Measurements from ENCODE around the gene IL1RN.
A peak's percentile ranks its signal among the peaks of the same experiment; 100 is the strongest.

IL1RN gene

DNA sequence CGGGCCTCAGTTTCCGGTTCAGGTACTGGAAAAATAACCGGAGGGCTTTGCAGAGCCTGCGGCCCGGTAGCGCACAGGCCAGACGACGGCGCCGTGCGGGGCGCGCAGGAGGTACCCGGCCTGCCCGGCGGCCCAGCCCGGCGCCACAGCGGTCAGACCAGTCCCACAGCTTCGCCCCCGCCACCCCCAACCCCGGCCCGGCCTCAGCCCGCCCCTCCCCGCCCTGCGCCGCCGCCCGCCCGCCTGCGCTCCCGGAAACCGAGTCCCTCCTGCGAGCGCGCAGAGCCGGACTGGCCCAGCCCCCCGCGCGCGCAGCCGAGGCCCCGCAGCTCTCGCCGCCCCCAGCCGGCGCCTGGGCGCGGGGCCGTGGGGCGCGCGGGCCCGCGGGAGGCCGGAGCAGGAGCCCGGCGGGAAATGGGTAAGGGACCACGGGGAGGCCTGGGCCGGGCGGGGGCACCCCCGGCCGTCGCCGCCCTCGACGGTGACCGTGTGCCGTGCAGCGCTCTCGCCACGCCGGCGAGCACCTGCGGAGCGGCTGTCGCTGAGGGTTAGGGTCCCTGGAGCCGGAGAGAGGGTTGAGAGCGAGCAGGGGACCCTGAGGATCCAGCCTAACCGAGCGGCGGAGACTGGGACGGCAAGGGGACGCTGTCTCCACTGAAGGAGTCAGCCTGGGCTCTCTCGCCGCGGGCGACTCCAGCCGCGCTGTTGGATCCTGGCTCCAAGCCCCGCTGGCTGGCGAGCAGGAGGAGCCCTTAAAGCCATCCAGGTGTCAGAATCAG lies 29.9 kb downstream of the IL1RN start:
- peak; percentile 47 for DNase-seq (ENCODE audit: low read depth)

DNA sequence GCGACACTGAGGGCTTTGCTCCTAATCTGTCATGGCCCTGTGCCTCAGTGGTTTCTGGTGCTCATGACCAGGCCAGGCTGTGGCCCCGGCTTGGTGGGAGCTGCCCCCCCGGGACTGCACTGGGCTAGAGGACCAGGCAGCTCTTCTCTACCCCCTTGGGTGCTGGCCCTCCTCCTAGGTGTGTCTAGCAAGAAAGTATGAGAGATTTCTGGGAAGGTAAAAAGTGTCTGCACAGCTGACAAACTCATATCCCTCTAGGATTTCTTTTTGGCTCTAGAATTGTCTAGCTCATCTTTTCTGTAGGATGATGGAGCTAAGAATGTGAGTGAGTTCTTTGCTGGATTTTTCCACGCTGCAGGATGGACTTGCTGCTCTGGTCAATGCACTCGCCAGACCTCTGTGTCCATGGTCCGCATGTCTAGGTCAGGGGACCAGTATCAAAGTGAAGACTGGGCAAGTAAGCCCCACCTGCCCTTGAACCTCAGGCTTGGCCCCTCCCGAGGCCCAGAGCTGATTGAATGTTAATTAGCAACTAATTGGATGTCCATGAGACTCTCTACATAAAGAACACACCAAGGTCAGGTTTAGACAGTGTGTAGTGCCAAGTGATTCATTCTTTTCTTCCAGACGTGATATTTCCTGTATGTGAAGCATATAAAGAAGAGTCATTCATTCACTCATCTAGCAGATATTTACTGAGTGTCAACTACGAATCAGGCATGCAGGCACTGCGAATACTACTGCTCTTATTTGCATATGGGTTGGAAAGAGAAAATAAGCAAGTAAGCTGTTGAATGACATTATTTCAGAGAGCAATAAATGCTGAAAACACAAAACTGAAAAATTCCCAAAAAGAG lies 30.7 kb downstream of the IL1RN start:
- DNase-seq (ENCODE audit: low read depth) = no peak

DNA sequence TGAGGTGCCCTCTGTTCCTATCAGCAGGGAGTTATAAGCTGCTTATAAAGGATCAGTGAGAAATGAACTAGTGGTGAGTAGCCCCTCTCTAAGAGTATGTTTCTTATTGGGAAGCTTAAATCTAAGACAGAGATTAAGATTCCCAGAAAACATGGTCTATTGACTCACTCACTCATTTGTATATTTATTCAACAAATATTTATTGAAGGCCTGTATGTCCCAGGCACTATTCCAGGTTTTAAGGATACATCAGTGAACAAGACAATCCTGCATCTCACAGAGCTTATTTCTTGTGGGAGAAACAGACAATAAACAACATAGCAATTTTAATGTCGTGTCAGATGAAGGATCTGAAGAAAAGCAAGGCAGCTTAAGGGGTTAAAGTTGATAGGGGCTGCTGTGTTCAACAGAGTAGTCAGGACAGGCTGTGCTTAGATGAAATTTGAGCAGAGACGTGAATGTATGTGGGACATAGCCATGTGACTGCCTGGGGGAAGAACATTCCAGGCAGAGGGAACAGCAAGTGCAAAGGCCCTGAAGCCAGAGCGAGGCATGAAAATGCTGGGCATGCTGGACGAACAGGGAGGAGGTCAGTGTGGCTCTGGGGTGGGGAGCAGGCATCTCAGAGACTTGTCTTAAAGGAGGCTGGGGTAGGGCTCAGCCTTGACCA lies 31.6 kb downstream of the IL1RN start:
- DNase-seq (ENCODE audit: low read depth) = no peak

DNA sequence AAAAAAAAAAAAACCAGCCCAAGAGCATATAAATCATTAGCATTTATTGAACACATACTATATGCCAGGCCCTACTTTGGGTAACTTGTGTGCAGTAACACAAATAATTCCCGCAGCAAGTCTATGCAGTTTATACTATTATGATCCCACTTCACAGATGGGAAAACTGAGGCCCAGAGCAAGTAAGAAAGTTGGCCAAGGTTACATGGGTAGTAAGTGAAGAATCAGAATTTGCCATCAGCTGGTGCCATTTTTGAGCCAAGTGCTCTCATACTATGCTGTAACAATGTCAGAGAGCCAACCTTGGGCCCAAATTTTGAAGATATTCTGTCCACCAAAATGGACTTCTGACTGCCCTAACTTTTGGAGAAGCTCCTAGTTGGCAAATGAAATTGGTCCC lies 32.9 kb downstream of the IL1RN start:
- DNase-seq (ENCODE audit: low read depth) = no peak

DNA sequence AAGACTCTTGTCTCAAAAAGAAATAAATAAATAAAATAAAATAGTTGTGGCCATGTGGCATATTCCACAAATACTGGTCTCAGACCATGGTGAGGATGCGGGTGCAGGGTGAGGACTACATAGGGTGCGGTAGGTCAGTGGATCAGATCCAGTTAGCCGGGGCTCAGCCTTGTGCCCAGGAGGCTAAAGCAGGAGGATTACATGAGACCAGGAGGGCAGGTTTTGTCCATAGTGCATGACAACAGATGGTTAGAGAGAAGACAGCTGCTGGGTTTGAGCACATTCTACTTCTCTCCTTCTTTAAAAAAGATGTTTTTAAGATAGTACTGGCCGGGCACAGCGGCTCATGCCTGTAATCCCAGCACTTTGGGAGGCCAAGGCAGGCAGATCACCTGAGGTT lies 33.6 kb downstream of the IL1RN start:
- DNase-seq (ENCODE audit: low read depth) = no peak

DNA sequence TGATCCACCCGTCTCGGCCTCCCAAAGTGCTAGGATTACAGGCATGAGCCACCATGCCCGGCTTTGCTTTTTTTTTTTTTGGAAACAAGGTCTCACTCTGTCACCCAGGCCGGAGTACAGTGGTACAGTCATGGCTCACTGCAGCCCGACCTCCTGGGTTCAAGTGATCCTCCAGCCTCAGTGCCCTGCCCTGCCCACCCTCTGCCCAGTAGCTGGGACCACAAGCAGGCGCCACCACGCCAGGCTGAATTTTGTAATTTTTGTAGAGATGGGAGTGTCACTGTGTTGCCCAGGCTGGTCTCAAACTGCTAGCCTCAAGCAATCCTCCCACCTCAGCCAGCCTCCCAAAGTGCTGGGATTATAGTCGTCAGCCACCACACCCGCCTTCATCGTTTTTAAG lies 34.8 kb downstream of the IL1RN start:
- DNase-seq (ENCODE audit: low read depth) = no peak

DNA sequence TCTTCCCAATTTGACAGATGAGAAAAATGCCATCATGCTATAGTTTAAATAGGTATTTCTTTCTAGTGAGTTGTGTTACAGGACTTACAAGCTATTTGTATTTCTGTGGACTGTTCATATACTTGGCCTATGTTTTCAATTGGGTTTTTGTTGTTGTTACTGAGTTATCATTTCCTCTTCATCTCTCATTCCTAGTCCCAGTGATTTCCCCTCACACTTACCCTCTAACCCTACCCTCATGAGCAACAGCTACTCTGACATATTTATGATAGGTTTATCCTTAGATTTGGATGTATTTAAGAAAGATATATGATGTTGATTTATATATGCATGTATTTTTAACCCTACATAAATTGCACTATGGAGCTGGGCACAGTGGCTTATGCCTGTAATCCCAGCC lies 35.5 kb downstream of the IL1RN start:
- no peak for DNase-seq (ENCODE audit: low read depth)

DNA sequence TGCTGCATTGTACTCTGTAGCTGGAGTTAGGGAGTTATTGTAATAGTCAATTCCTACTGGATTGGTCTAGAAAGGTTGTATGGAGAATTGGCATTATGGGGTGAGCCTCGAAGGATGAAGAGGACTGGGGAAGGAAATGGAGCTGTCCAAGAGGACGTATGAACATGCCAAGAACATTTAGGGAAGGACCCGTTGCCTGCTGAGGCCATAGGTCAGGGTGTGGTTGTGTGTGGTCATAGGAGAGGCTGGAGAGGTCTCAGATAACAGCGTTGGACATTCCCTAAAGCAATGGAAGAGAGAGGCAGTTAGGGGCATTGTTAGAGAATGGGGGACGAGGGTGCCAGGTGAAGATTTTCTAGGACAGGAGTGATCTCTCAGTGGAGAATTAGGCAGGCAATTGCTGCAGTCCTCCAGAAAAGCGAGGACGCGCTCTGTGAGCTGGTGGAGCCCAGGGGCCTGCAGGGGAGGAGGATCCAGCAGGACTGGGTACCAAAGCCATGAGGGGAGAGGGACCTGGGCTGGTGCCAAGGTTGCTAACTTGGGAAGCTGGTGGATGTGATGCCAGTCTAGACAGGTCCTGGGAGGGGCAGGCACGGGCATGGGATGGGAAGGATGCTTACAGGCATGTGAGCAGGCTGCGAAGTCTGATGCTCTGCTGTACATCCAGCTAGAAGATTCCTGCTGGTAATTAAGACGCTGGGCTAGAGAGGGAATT lies 37.0 kb downstream of the IL1RN start:
- no peak for DNase-seq (ENCODE audit: low read depth)

DNA sequence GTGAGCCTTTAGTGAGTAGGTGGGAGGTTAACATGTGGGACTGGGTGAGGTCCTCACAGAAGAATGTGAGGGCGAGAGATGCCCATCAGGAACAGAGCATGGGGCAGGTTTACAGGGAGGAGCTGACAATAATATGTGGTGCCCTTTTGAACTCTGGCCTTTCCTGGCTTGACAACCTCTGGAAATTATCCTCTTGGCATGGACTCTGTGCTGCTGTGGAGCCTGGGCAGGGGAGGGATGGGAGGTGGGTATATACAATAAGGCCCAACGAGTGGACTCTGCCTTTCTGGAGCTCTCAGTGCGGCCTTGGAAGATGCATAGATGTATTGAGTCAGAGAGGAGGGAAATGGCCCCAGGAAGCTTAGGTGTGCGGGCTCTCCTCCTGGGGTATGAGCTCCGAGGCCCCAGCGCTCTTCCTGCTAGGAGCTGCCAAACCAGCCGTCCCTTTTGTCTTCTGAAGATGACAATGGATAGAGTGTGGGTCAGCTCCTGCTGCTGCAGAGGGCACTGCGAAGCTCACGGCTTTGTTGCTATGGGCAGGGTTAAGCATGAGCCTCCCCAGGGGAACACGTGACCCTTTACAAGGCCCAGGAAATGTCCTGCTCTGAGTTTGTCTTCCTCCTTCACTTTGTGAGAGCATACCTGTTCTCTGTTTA lies 37.7 kb downstream of the IL1RN start:
- DNase-seq (ENCODE audit: low read depth) = no peak

DNA sequence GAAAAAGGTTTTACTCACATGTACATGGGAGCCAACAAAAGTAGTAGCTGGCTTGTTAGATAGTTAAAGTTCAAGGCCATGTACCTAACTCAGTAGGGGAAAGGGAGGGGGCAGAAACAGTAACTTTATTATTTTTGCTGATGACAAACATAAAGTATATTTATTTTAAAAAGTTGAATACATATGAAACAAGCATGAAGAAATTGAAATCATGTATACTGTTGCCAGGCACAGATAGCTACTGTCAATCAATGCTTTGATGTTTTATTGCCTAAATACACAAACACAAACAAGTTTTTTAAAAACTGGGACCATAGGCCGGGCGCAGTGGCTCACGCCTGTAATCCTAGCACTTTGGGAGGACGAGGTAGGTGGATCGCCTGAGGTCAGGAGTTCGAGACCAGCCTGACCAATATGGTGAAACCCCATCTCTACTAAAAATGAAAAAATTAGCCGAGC lies 38.8 kb downstream of the IL1RN start:
- no peak for DNase-seq (ENCODE audit: low read depth)

DNA sequence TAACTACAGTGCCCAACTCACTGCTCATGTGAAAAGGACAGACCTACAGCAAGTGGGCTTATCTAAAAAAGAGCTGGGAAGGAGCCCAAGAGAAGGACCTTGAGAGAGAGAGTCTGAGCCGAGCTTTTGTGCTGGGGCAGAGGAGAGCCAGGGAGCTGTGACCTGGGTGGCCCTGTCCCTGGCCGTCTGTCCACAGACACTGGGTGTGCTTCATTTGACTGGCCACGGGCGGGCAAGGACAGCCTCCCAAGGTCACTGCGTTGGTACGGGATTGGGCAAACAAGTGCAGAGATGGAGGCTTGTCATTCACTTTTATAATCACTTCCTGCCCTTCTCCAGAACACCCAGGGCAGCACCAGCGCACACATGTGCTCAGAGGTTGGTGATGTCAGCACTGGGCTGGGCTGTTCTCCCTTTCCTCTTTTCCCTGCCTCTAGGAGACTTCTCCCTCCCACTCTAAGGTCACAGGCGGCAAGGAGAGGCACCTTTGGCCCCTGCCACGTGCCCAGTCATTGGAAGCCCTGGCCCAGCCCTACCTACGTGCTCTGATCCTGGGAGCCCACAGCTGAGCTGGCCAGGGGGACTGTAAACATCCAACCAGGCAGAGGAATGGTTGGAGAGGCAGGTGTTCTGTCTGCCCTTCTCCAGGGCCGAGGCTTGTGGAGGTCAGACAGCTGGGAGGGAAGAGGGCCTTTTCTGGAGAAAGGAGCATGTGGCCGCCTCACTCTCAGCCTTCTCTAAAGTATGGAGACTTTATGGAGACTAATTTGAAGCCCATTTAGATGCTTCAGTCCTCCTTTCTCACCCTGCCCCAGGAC lies 39.9 kb downstream of the IL1RN start:
- no peak for DNase-seq (ENCODE audit: low read depth)

DNA sequence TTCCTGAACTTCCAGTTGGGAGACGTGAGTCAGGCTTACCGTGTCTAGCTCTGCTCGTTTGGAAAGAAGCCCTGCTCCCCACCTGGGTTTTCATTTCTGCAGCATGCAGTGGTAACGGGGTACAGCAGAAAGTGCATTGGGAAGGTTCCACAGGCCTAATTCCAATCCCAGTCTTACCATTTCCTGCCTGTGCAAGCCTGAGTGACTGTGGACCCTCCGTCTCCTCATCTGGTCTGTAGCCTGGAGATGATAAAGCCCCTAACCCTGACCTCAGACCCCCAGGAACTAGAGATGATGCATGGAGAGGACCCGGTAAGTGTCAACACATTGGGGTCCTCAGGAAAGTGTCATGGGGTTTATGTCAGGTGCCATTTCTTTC lies 40.6 kb downstream of the IL1RN start:
- no peak for DNase-seq (ENCODE audit: low read depth)

DNA sequence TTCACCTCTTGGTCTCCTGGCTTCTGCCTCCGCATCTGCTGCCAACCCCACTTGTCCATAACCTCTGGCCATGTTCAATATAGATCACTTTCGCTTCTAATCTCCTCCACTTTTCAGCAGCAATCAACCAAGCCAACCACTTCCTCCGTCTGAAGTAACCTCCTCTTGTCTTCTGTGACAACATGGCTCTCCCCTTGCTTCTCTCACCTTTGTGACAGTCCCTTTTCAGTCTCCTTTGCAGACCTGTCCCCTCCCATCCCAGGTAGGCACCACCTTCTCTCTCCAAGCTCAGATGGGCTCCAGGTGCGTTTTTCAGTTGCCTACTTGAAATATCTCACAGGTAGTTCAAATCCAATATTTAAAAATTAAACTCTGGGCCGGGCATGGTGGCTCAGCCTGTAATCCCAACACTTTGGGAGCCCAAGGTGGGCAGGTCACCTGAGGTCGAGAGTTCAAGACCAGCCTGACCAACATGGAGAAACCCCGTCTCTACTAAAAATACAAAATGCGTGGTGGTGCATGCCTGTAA lies 41.7 kb downstream of the IL1RN start:
- DNase-seq (ENCODE audit: low read depth) = no peak

DNA sequence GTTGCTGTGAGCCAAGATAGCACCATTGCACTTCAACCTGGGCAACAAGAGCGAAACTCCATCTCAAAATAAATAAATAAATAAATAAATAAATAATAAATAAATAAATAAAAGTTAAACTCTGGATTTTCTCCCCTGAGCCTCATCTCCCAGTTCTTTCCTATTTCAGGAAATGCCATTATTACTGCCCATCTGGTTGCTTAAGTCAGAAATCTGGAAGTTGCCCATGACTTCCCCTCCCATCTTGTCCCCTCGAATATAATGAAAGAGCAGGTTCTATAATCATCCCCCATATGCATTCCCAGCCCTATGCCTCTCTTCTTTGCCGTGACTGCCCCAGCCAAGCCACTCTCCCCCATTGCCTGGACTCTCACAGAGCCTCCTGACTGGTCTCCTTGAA lies 42.2 kb downstream of the IL1RN start:
- no peak for DNase-seq (ENCODE audit: low read depth)

DNA sequence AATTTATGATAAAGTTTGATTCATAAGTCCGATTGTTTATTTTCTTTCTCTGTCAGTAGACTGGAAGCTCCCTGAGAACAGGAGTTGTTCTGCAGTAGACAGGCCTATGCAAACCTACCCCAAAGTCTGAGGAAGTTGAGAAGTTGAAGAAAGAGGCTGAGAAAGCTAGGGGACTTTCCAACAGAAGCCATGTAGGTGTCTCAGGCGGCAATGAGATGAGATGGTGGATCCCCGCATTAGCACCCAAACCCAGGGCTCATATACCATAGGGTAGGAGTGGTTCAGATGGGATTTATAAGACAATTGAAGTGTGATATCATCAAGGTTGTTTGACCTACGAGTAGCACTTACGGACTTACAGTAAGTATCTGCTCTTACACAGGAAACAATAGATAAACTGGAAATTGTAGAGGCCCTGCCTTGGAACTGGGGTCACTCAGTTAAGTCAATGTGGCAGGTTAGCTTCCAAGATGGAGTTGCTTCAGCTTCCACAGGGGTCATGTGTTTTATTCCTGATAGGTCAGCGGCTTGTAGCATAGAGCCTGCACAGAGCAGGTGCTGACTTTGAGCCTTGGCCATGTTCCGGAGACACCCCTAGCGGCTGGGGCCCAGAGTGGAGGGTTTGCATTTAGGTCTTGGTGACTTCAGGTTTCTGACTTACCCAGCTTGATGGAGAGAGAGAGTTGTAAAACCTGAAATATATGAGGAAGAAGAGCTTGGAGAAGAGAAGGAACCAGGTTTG lies 44.1 kb downstream of the IL1RN start:
- no peak for DNase-seq (ENCODE audit: low read depth)

DNA sequence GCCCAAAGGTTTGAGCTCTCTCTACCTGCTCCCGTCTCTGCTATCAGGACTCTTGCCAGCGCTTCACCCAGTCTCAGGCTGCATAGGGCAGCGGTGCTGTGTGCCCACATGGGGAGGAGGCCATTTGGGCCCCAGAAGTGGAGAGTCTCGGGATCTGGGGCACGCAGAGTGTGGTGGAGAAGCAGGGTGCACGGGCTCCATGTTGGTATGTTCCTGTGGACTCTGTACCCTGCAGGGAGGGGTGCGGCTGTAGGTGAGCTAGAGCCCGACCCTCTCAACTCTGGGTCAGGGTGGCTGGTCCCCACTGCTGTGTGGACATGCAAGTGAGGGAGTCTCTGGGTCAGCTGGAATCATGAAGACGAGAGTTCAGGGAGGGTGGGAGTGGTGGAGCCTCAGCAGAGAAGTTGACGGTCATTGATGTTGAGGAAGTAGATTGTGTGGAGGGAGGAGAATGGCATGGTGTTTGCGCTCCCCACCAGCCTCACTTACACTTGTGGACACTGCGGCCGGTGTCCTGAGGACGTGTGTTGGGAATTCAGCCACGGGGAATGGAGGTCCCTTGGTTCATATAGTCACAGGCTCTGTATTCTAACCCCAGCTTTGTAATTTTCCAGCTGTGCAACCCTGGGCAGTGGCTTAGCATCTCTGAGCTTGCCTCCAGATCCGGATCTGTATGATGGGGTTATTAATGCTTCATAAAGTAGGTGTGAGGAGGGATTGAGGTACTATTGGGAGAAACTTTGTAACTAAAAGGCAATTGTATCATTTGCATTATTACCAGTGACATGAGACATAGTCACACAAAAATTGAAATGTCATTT lies 45.5 kb downstream of the IL1RN start:
- DNase-seq (ENCODE audit: low read depth) = no peak

DNA sequence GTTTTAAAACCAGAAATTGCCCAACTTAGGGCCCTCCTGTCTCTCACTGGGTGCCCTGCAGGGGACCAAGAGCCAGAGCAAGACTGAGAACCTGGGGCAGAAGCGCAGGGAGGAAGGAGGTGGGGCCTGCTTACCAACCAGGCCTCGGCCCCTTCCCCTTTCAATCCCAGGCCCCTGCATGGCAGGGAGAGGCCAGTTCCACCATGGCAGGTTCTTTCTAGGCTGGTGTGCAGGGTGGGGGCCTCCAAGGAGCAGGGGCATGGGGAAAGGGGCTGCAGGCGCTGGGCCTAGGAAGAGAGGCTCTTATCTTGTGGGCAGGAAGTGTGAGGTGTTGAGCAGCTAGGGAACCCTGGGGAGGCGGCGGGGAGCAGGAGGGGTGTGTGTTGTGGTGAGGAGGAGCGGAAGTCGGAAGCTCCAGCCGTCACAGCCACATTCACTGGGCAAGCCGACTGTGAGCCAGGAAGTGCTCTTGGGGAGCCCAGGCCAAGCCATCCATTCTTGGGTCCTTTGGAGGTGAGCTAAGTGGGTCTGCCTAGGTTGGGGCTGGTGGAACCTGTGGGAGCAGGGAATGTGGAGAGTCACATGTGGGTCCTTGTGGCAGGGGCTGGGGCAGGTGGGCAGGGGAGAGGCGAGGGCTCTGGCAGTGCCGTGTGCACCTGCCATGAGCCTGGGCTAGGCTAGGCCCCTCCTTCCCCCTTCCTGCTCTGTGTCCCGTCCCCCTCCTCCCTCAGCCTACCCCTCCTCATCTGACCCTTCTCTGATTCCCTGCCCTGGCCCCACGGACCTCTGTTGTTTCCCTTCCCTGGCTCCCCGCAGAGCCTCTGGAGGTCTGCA lies 46.4 kb downstream of the IL1RN start, which contains the start of gene PSD4:
Gene PSD4, plus strand, starts transcription at position 430 of the 834 bp plus-strand sequence. CDS start 8,486 bp downstream, outside the sequence.
- DNase-seq (ENCODE audit: low read depth) = peak; percentile 83

DNA sequence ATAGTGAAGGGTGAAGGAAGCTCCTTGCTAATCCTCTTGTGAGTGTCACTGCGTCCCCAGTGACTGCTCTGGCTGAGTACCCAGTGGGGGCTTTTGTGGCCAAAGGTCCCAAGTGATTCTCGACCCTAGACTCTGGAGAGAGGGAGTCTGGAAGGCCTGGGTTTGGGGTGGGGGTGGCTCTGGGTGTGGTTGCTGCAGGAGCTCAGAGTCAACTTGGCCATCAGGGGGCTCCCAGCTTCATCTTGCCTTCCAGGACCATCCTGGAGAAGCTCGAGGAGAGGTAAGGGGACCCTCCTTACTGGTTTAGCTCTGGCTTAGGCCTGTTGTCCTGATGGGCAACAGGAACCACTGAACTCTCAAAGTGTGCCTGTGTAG lies 47.0 kb downstream of the IL1RN start:
- no peak for DNase-seq (ENCODE audit: low read depth)
